ENCODE data around the gene LRMDA.

LRMDA gene

GRCh38 chr10:76017026-76017732 is 585.8 kb downstream of the LRMDA start:
- DNase-seq, result no peak

GRCh38 chr10:76017733-76018433 is 586.5 kb downstream of the LRMDA start:
- no peak for DNase-seq

GRCh38 chr10:76020630-76021029 is 589.2 kb downstream of the LRMDA start:
- DNase-seq, result no peak

GRCh38 chr10:76021398-76021797 is 590.0 kb downstream of the LRMDA start:
- no peak for DNase-seq

GRCh38 chr10:76022366-76022765 is 590.9 kb downstream of the LRMDA start:
- DNase-seq, result no peak

GRCh38 chr10:76023007-76023406 is 591.6 kb downstream of the LRMDA start:
- no peak for DNase-seq

- no peak for DNase-seq
These were observed 593.2 kb downstream of the LRMDA start for GRCh38 chr10:76024460-76025123.

GRCh38 chr10:76025124-76025477 is 593.7 kb downstream of the LRMDA start:
- DNase-seq, result no peak

GRCh38 chr10:76026176-76026771 is 594.9 kb downstream of the LRMDA start:
- DNase-seq, result no peak

GRCh38 chr10:76026905-76027304 is 595.5 kb downstream of the LRMDA start:
- no peak for DNase-seq

GRCh38 chr10:76029782-76030181 is 598.4 kb downstream of the LRMDA start:
- DNase-seq, result no peak

- no peak for DNase-seq
These were observed 599.7 kb downstream of the LRMDA start for GRCh38 chr10:76031099-76031498.

GRCh38 chr10:76031769-76032699 is 600.6 kb downstream of the LRMDA start:
- peak; percentile 64 for DNase-seq

GRCh38 chr10:76032700-76033039 is 601.2 kb downstream of the LRMDA start:
- no peak for DNase-seq

GRCh38 chr10:76033457-76034196 is 602.2 kb downstream of the LRMDA start:
- peak; percentile 52 for DNase-seq

GRCh38 chr10:76034353-76035205 is 603.2 kb downstream of the LRMDA start:
- DNase-seq, result peak; percentile 57

- peak; percentile 62 for DNase-seq
These were observed 604.0 kb downstream of the LRMDA start for GRCh38 chr10:76035206-76036110.

- DNase-seq, result peak; percentile 91
These were observed 604.9 kb downstream of the LRMDA start for GRCh38 chr10:76036111-76036940.

GRCh38 chr10:76036962-76037361 is 605.5 kb downstream of the LRMDA start:
- no peak for DNase-seq

Measured in eye (tissue), 1 donor.